Measurements from ENCODE around the gene COL5A2. TPM values are rescaled to one million over a fixed set of nuclear protein-coding genes. Genes with fewer than 3 reads are reported as not detected.

The COL5A2 gene
- total and polyA plus RNA-seq, 9 of the 15 experiments (the other 6 are each of a cell fraction or from before 2014, with no cell fraction given): 0.01 to 0.54 (median 0.19) TPM

- H4K20me1 ChIP-seq (replicated peaks; ENCODE audit: control insufficient read depth, insufficient read depth, low read length): no peaks in the 10 kb centered on the region
- H3K4me2 ChIP-seq (ENCODE audit: insufficient read depth, low read length): no peak overlapping the region
- H2AFZ ChIP-seq (ENCODE audit: low read depth, low read length): no peak overlapping the region
- BruUV-seq (replicated peaks): no TSS peak
- DNase-seq (ENCODE audit: extremely low read depth in 1 of 4, low spot score in 3 of 4): no peak
- H3K9ac ChIP-seq (ENCODE audit: insufficient read depth in 1 of 2, low read depth in 2 of 2, low read length in 2 of 2): no peak overlapping the region
- H3K27ac ChIP-seq (ENCODE audit: extremely low read depth, low read depth, low read length): no peak overlapping the region
- no peaks in the 10 kb centered on the region for H3K4me1 ChIP-seq (replicated peaks in 1 of 2; ENCODE audit: control insufficient read depth in 2 of 2, insufficient read depth in 2 of 2, low read length in 2 of 2)
- no peaks in the 10 kb centered on the region for H3K9me1 ChIP-seq (ENCODE audit: control insufficient read depth, insufficient read depth, low read length)
- ChIA-PET POLR2A (interaction anchor here (1.2 kb wide), 1 partner anchor 21 kb away, joined by 4 read pairs; no protein-coding TSS in a partner anchor), CTCF (ENCODE audit: low intra/inter-chr PET ratio) (no interaction called here)
- in situ Hi-C loops (cut with MboI) (no loop called here), intact Hi-C loops (cut with micrococcal nuclease) (no loop called here)
- H3K79me2 ChIP-seq (ENCODE audit: control insufficient read depth, insufficient read depth, low read length): no peaks in the 10 kb centered on the region
- H3K27me3 ChIP-seq (ENCODE audit: control insufficient read depth in 2 of 2, insufficient read depth in 2 of 2, low read length in 2 of 2): no peaks in the 10 kb centered on the region
- H3K36me3 ChIP-seq (ENCODE audit: control insufficient read depth, insufficient read depth, low read length): no peaks in the 10 kb centered on the region
- H3K9me3 ChIP-seq (replicated peaks; ENCODE audit: control insufficient read depth, insufficient read depth, low read depth, low read length): no peaks in the 10 kb centered on the region
- no peak overlapping the region for H3K4me3 ChIP-seq
- ATAC-seq: no peak
- no peak for TF ChIP-seq RUNX1 (IDR thresholded peaks at IDR 0.05; ENCODE audit: low read depth)
- no peak for TF ChIP-seq DPF2 (IDR thresholded peaks at IDR 0.05)
- TF ChIP-seq CHD2 (IDR thresholded peaks at IDR 0.05; ENCODE audit: low read depth, low read length): no peak
- no peak for TF ChIP-seq SAP30 (IDR thresholded peaks at IDR 0.05; ENCODE audit: borderline replicate concordance, insufficient read depth, low read depth, low read length, poor library complexity, severe bottlenecking)
- no peak for TF ChIP-seq MYNN (IDR thresholded peaks at IDR 0.05)
- no peak for TF ChIP-seq MYNN (CRISPR knock-in tag; IDR thresholded peaks at IDR 0.05)
- TF ChIP-seq POU5F1 (IDR thresholded peaks at IDR 0.05; ENCODE audit: borderline replicate concordance, low read depth, low read length, partially characterized antibody): no peak
- TF ChIP-seq BRF1 (IDR thresholded peaks at IDR 0.05; ENCODE audit: borderline replicate concordance, extremely low read depth, insufficient read length): no peak
- TF ChIP-seq ZNF12 (CRISPR knock-in tag; IDR thresholded peaks at IDR 0.05): no peak
- TF ChIP-seq ZNF436 (CRISPR knock-in tag; IDR thresholded peaks at IDR 0.05): no peak
- no peak for TF ChIP-seq XRCC5 (IDR thresholded peaks at IDR 0.05; ENCODE audit: low read depth, low read length)
- TF ChIP-seq RBM25 (IDR thresholded peaks at IDR 0.05; ENCODE audit: low read depth, low read length, severe bottlenecking): no peak
- TF ChIP-seq RAD21 (CRISPR knock-in tag; conservative IDR thresholded peaks at IDR 0.05 in 1 of 2, IDR thresholded peaks at IDR 0.05 in 1 of 2): no peak
- TF ChIP-seq CBX2 (IDR thresholded peaks at IDR 0.05; ENCODE audit: insufficient read depth, low read length, poor library complexity, severe bottlenecking): no peak
- no peak for TF ChIP-seq POLR2H (tag; IDR thresholded peaks at IDR 0.05; ENCODE audit: low read depth)
- no peak for TF ChIP-seq DDX20 (tag; IDR thresholded peaks at IDR 0.05; ENCODE audit: low read depth)
- TF ChIP-seq DIDO1 (tag; IDR thresholded peaks at IDR 0.05; ENCODE audit: low read depth): no peak
- TF ChIP-seq NFIC (IDR thresholded peaks at IDR 0.05): no peak
- TF ChIP-seq ELK1 (CRISPR knock-in tag; IDR thresholded peaks at IDR 0.05): no peak
- FAIRE-seq: no peak
Measured at GRCh38 chr2:189151906-189152305, 27.7 kb downstream of the COL5A2 start.
